Panc1 (cell line): ENCODE results near the gene CHPF2. TPM values are rescaled to one million over a fixed set of nuclear protein-coding genes. Genes with fewer than 3 reads are reported as not detected.

Experiments used
- ATAC-seq: fragments of 200-7000 bp; cut with Tn5 transposase; 2 replicates; pipeline ENCODE4 v1.9.1; 2020; ENCODE audit warnings: mild to moderate bottlenecking, moderate library complexity
- BruUV-seq: library from RNA; stranded (reverse); fragments of 400-500 nt; replicated peaks from 2 replicates; lab custom pipeline; 2021; lab: Mats Ljungman, UMichigan
- CTCF ChIA-PET: fragments of 300-600 bp; sonication (Branson Sonifier 250); formaldehyde crosslinking; loops from one replicate; lab custom pipeline; 2022; ENCODE audit warnings: antibody characterized with exemption; lab: Charles Lee
- POLR2A ChIA-PET: fragments of 300-600 bp; sonication (Branson Sonifier 250); formaldehyde crosslinking; loops from one replicate; lab custom pipeline; 2022; ENCODE audit warnings: antibody characterized with exemption; lab: Charles Lee
- DNase-seq: peaks from one replicate; pipeline ENCODE4 v3.0.0-alpha.2; 2010; ENCODE audit warnings: low read depth, low spot score
- H3K27ac ChIP-seq: 2 replicates; pipeline ENCODE4 v1.5.1; 2011; ENCODE audit warnings: mild to moderate bottlenecking, low read length, inconsistent platforms
- H3K27me3 ChIP-seq: fragments of 200-500 bp; sonication (Bioruptor generic); 2 replicates; pipeline ENCODE4 v1.6.0; 2014; ENCODE audit warnings: low read length, inconsistent platforms; ENCODE audit not compliant: control insufficient read depth, insufficient read depth
- H3K36me3 ChIP-seq: fragments of 200-500 bp; sonication (Bioruptor generic); 2 replicates; pipeline ENCODE4 v1.5.1; 2014; ENCODE audit warnings: inconsistent platforms, mild to moderate bottlenecking, low read length, moderate library complexity; ENCODE audit not compliant: control insufficient read depth, insufficient read depth
- H3K4me1 ChIP-seq: 2 replicates; pipeline ENCODE4 v1.5.1; 2011; ENCODE audit warnings: inconsistent platforms, mild to moderate bottlenecking, low read length, moderate library complexity; ENCODE audit not compliant: control insufficient read depth, insufficient read depth
- H3K4me3 ChIP-seq, 2 experiments: 2 replicates each; pipeline ENCODE4 v1.5.1; 2011 to 2012; ENCODE audit warnings: low read depth in 2 of 2, low read length in 2 of 2, mild to moderate bottlenecking in 2 of 2, inconsistent platforms in 1 of 2, moderate library complexity in 1 of 2
- H3K9me3 ChIP-seq: fragments of 200-500 bp; sonication (Bioruptor generic); 2 replicates; pipeline ENCODE4 v1.5.1; 2014; ENCODE audit warnings: low read depth, mild to moderate bottlenecking, inconsistent platforms, low read length, moderate library complexity; ENCODE audit not compliant: control insufficient read depth, insufficient read depth
- CTCF ChIP-seq: fragments of 450-650 bp; IDR thresholded peaks from 2 replicates; pipeline ENCODE4 v1.5.1; 2017; ENCODE audit warnings: mild to moderate bottlenecking
- POLR2AphosphoS5 ChIP-seq: IDR thresholded peaks from 2 replicates; pipeline ENCODE4 v1.6.1; 2012; ENCODE audit warnings: mild to moderate bottlenecking, low read depth, low read length, moderate library complexity
- REST ChIP-seq, 2 experiments: IDR thresholded peaks; 2 replicates each; pipeline ENCODE4 v1.6.1; 2011 to 2012; ENCODE audit warnings: low read depth in 2 of 2, control low read depth in 1 of 2, low read length in 1 of 2, mild to moderate bottlenecking in 1 of 2, moderate library complexity in 1 of 2; ENCODE audit not compliant: insufficient read depth in 1 of 2
- SIN3A ChIP-seq: IDR thresholded peaks from 2 replicates; pipeline ENCODE4 v1.6.1; 2012; ENCODE audit warnings: low read depth, mild to moderate bottlenecking, low read length, moderate library complexity, borderline replicate concordance; ENCODE audit not compliant: insufficient read depth
- TCF7L2 ChIP-seq: IDR thresholded peaks from 2 replicates; pipeline ENCODE4 v1.6.1; 2011; ENCODE audit warnings: mild to moderate bottlenecking, low read depth, low read length, inconsistent platforms
- in situ Hi-C: cut with HindIII; loops from 2 replicates; pipeline ENCODE4 v1.10.0; 2016; ENCODE audit warnings: low sequenced_read_pairs, low pct_unique_long_range_greater_than_20kb
- intact Hi-C: fragments of 100-400 bp; cut with micrococcal nuclease; formaldehyde crosslinking; loops from one replicate; pipeline ENCODE4 v1.10.0; 2022; ENCODE audit not compliant: unreplicated experiment
- total RNA-seq: library from RNA; stranded (reverse); gene quantifications from one replicate; pipeline ENCODE4 v1.2.1, GENCODE V29; 2021; ENCODE audit not compliant: unreplicated experiment

The CHPF2 gene
- total RNA-seq, 1 experiment from 2014 or later, result 44.9 TPM

DNA sequence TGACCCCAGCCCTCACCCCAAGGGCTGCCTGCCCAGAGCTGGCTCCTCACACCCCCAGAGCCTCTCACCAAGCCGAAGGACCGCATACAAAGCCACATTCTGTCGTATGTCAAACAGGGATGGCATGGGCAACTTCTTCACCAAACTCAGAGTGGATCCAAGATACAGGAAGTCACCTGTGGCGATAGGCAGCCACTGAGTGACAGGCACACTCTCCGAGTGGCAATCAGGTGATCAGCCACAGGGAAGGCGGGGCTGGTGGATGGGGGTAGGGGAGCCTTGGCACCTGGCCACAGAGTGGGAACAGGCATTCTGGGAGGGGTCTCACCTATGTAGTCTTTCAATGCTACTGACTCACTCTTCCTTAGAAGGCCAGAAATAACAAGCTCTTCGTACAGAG is 38.1 kb upstream of the CHPF2 start:
- ChIA-PET POLR2A (interaction anchor here (0.6 kb wide), 1 partner anchor 154 kb away, joined by 10 read pairs; no protein-coding TSS in a partner anchor), CTCF (no interaction called here)
- no peak for DNase-seq
- H3K4me3 ChIP-seq, result no peak overlapping the region
- no peak overlapping the region for H3K27ac ChIP-seq
- in situ Hi-C loops (no loop called here), intact Hi-C loops (no loop called here)
- H3K9me3 ChIP-seq, result no peaks in the 10 kb centered on the region
- H3K27me3 ChIP-seq, result peaks cover 5% of the 10 kb centered on the region
- no peaks in the 10 kb centered on the region for H3K36me3 ChIP-seq
- ATAC-seq, result no peak
- no TSS peak for BruUV-seq
- no peaks in the 10 kb centered on the region for H3K4me1 ChIP-seq
- no peak for TF ChIP-seq SIN3A
- TF ChIP-seq POLR2AphosphoS5, result no peak
- no peak for TF ChIP-seq TCF7L2
- no peak for TF ChIP-seq CTCF
- no peak for TF ChIP-seq REST (IDR thresholded peaks at IDR 0.05; ENCODE audit: insufficient read depth in 1 of 2, low read depth in 2 of 2, low read length in 1 of 2)

GRCh38 chr7:151195616-151196450 is 36.5 kb upstream of the CHPF2 start:
- intact Hi-C loops, result no loop called here
- no peak overlapping the region for H3K4me3 ChIP-seq
- no peaks in the 10 kb centered on the region for H3K9me3 ChIP-seq
- TF ChIP-seq REST (IDR thresholded peaks at IDR 0.05; ENCODE audit: insufficient read depth in 1 of 2, low read depth in 2 of 2, low read length in 1 of 2), result no peak
- no peak for TF ChIP-seq SIN3A
- no peak for TF ChIP-seq POLR2AphosphoS5
- TF ChIP-seq CTCF, result no peak
- TF ChIP-seq TCF7L2, result no peak
- H3K36me3 ChIP-seq, result no peaks in the 10 kb centered on the region
- peaks cover 5% of the 10 kb centered on the region for H3K27me3 ChIP-seq
- in situ Hi-C loops, result no loop called here
- H3K27ac ChIP-seq, result no peak overlapping the region
- ATAC-seq, result no peak
- ChIA-PET CTCF (interaction anchor here (0.6 kb wide), 1 partner anchor 492 kb away, joined by 4 read pairs; no protein-coding TSS in a partner anchor), POLR2A (no interaction called here)
- no peaks in the 10 kb centered on the region for H3K4me1 ChIP-seq
- no peak for DNase-seq
- BruUV-seq, result no TSS peak
